Stomach (tissue), 4 donors: ENCODE data around the gene SURF6.

Experiments
- POLR2AphosphoS5 ChIP-seq, 3 donors: sonication (generic); formaldehyde crosslinking; IDR thresholded peaks; one replicate each; pipeline ENCODE4 v1.6.1; 2016; ENCODE audit warnings: antibody characterized with exemption in 3 of 3
- TF ChIP-seq, protein P1 (sequence below), 7 experiments: fragments of 450-650 bp in 4 of 7; fragments of 200-600 bp in 3 of 7; sonication (generic) in 3 of 7; IDR thresholded peaks; one replicate each; pipeline ENCODE4 v1.5.1; 2016 to 2019; ENCODE audit warnings: antibody characterized with exemption in 7 of 7, control low read depth in 2 of 7, mild to moderate bottlenecking in 1 of 7

DNA sequence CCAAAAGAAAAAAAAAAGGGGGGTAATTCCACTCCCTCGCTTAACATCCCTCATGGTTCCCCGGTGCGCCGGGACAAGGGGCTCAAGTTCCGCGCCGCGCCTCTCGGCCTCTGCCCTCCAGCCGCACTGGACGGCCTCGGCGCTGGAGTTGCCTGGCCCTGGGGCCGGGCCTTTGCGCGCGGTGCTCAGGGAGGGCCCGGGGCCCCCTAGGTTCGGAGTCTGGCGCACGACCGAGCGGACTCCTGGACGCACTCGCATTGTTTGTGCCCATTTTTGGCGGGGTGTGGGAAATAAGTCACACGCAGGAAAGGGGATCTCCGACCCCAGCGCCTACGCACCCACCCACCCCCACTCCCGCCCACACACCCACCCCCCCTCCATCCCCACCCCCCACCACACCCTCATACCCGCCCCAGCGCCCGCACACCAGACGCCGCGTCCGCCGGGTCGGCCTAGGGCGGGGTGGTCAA lies 11.6 kb upstream of the SURF6 start:
- TF ChIP-seq, protein P1, sequence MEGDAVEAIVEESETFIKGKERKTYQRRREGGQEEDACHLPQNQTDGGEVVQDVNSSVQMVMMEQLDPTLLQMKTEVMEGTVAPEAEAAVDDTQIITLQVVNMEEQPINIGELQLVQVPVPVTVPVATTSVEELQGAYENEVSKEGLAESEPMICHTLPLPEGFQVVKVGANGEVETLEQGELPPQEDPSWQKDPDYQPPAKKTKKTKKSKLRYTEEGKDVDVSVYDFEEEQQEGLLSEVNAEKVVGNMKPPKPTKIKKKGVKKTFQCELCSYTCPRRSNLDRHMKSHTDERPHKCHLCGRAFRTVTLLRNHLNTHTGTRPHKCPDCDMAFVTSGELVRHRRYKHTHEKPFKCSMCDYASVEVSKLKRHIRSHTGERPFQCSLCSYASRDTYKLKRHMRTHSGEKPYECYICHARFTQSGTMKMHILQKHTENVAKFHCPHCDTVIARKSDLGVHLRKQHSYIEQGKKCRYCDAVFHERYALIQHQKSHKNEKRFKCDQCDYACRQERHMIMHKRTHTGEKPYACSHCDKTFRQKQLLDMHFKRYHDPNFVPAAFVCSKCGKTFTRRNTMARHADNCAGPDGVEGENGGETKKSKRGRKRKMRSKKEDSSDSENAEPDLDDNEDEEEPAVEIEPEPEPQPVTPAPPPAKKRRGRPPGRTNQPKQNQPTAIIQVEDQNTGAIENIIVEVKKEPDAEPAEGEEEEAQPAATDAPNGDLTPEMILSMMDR (IDR thresholded peaks at IDR 0.05) = no peak
- TF ChIP-seq POLR2AphosphoS5 (IDR thresholded peaks at IDR 0.05) = no peak
